Omental fat pad (tissue), 4 donors: ENCODE results near the gene DHX34. TPM values are rescaled to one million over a fixed set of nuclear protein-coding genes. Genes with fewer than 3 reads are reported as not detected.
A peak's percentile ranks its signal among the peaks of the same experiment; 100 is the strongest.
"Not testable (repeated sequence)": the region's sequence is repeated elsewhere in the genome, so short reads cannot be mapped to it uniquely, and the experiment has no call there.

ENCODE experiments used
- ATAC-seq: fragments of 150-250 bp; one replicate; pipeline ENCODE4 v1.9.1; 2016; ENCODE audit warnings: mild to moderate bottlenecking, moderate library complexity; ENCODE audit not compliant: low FRiP score
- DNase-seq: peaks from one replicate; pipeline ENCODE4 v3.0.0-alpha.2; 2019; ENCODE audit warnings: low spot score
- total RNA-seq, 4 donors: library from RNA; depleted of rRNA; stranded (reverse); fragments of >200 nt; gene quantifications; one replicate each; pipeline ENCODE4 v1.1.0, GENCODE V29; 2016
- TF ChIP-seq, protein P1 (sequence below), 3 donors: fragments of 450-650 bp; IDR thresholded peaks; one replicate each; pipeline ENCODE4 v1.5.1; 2016 to 2017; ENCODE audit warnings: antibody characterized with exemption in 3 of 3, mild to moderate bottlenecking in 3 of 3, moderate library complexity in 2 of 3

Gene DHX34
- total RNA-seq, 4 donors from 2014 or later = 9.5 to 22.2 (median 14.7) TPM

DNA sequence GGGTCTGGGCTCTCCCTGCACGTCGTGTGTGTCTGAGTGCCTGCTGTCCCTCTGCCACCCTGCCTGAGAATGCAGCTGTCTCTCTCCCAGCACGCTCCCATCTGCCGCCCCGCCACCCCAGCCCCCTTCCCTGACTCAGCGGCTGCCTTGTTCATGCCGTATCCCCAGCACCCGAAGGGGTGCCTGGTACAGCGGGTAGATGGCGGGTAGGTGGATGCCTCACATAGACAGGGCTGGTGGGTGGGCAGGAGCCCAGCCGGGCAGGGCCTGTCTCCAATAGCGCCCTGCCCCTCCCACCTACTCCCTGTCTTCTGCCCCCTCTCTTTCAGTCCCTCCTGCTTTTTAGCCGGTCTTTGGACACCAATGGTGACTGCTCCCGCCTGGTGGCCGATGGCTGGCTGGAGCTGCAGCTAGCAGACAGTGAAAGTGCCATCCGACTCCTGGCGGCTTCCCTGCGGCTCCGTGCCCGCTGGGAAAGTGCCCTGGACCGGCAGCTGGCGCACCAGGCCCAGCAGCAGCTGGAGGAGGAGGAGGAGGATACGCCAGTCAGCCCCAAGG is 30.3 kb downstream of the DHX34 start:
- TF ChIP-seq, protein P1, sequence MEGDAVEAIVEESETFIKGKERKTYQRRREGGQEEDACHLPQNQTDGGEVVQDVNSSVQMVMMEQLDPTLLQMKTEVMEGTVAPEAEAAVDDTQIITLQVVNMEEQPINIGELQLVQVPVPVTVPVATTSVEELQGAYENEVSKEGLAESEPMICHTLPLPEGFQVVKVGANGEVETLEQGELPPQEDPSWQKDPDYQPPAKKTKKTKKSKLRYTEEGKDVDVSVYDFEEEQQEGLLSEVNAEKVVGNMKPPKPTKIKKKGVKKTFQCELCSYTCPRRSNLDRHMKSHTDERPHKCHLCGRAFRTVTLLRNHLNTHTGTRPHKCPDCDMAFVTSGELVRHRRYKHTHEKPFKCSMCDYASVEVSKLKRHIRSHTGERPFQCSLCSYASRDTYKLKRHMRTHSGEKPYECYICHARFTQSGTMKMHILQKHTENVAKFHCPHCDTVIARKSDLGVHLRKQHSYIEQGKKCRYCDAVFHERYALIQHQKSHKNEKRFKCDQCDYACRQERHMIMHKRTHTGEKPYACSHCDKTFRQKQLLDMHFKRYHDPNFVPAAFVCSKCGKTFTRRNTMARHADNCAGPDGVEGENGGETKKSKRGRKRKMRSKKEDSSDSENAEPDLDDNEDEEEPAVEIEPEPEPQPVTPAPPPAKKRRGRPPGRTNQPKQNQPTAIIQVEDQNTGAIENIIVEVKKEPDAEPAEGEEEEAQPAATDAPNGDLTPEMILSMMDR (IDR thresholded peaks at IDR 0.05) = no peak
- no peak for ATAC-seq
- DNase-seq = no peak

DNA sequence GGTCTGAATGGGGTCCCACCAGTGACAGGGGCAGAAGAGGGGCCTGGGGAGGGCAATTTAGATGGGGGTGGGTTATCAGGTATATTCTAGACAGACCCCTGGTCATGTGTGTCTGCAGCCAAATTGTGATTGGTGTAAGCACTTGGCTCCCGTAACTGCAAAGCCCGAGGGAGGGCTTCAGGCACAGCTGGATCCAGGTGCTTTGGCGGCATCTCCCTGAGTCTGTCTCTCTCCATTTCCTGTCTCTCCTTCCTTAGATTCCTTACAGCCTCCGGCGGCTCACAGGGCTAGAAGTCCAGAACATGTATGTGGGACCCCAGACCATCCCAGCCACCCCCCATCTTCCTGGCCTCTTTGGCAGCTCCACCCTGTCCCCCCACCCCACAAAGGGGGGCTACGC is 31.4 kb downstream of the DHX34 start:
- TF ChIP-seq, protein P1 (IDR thresholded peaks at IDR 0.05) = no peak
- DNase-seq (no peak), ATAC-seq (no peak)

DNA sequence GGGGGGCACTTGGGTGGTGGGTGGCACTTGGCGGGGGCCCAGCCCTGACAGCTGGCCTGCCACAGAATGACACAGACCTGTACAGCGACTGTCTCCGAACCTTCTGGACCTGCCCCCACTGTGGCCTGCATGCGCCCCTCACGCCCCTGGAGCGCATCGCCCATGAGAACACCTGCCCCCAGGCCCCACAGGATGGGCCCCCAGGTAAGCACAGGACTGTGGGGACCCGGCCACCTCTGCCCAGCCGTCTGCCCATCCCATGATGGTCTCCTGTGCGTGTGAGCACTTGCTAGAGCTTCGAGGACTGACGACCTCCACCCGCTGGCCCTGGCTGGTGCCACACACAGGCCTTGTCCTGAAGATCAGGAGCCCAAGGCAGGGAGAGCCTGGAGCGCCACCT is 32.0 kb downstream of the DHX34 start:
- ATAC-seq = no peak
- DNase-seq = no peak
- TF ChIP-seq, protein P1 (IDR thresholded peaks at IDR 0.05) = no peak

DNA sequence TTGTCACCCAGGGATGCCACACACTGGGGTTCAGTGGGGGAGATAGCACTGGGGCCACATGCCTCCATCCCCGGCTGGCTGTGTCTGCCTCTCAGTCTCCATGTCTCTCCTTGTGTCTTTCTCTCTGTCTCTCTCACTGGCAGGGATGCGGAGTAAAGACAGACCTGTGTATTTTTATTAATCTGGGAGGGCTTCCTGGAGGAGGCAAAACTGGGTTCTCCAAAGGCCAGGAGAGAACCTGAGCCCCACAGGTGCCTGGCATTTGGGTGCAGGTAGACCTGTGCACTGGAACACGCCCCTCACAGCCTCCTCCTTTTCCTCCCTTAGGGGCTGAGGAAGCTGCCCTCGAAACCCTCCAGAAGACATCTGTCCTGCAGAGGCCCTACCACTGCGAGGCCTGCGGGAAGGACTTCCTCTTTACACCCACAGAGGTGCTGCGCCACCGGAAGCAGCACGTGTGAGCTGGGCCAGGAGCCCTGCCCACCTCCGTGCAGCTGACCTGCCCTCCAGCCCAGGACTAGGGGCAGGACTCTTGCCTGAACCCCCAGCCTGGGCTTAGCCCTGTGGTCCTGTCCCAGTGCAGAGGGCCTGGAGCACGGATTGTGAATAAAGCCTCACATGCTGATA is 32.7 kb downstream of the DHX34 start:
- DNase-seq = no peak
- TF ChIP-seq, protein P1 (IDR thresholded peaks at IDR 0.05) = no peak
- no peak for ATAC-seq

DNA sequence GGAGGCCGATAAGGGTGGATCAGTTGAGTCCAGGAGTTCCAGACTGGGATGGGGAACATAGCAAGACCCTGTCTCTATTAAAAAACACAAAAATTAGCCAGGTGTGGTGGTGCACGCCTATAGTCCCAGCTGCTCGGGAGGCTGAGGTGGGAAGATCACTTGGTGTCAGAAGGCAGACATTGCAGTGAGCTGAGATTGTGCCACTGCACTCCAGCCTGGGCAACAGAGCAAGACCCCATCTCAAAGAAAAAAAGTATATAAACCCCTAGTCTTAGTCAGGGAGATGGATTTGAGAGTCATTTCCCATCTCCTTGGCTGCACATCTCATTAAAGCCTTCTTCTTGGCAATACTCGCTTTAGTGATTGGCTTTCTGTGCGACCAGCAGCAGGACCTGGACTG is 34.8 kb downstream of the DHX34 start:
- DNase-seq, ATAC-seq: not testable (repeated sequence)

DNA sequence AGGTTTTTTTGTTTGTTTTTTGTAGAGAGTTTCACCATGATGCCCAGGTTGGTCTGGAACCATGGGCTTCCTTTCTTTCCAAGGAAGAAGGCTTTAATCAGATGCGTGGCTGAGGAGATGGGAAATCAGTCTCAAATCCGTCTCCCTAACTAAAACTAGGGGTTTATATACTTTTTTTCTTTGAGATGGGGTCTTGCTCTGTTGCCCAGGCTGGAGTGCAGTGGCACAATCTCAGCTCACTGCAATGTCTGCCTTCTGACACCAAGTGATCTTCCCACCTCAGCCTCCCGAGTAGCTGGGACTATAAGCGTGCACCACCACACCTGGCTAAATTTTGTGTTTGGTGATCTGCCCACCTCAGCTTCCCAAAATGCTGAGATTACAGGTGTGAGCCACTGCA is 35.4 kb downstream of the DHX34 start:
- DNase-seq, ATAC-seq: not testable (repeated sequence)

DNA sequence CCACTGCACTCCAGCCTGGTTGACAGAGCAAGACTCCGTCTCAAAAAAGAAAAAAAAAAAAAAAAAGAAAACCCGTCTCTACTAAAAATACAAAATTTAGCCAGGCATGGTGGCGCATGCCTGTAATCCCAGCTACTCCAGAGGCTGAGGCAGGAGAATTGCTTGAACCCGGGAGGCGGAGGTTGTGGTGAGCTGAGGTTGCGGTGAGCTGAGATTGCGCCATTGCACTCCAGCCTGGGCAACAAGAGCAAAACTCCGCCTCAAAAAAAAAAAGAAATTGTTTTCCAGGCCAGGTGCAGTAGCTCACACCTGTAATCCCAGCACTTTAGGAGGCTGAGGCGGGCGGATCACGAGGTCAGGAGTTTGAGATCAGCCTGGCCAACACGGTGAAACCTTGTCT is 37.5 kb downstream of the DHX34 start:
- DNase-seq, ATAC-seq: not testable (repeated sequence)

DNA sequence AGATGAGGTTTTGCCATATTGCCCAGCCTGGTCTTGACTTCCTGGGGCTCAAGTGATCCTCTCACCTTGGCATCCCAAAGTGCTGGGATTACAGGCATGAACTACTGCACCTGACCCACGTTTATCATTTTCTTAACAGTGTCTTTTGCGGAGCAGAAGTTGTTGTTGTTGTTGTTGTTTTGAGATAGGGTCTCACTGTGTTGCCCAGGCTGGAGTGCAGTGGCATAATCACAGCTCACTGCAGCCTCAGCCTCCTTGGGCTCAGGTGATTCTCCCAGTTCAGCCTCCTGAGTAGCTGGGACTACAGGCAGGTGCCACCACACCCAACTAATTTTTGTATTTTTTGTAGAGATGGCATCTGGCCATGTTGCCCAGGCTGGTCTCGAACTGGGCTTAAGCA is 38.5 kb downstream of the DHX34 start:
- not testable (repeated sequence) for DNase-seq, ATAC-seq

DNA sequence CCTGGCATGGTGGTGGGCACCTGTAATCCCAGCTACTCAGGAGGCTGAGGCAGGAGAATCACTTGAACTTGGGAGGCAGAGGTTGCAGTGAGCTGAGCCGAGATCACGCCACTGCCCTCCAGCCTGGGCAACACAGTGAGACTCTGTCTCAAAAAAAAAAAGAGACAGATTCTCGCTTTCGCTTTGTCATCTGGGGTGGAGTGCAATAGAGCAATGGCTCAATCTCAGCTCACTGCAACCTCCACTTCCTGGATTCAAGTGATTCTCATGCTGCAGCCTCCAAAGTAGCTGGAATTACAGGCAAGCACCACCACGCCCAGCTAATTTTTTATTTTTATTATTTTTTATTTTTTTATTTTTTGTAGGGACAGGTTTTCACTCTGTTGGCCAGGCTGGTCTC is 39.6 kb downstream of the DHX34 start:
- not testable (repeated sequence) for ATAC-seq, DNase-seq

DNA sequence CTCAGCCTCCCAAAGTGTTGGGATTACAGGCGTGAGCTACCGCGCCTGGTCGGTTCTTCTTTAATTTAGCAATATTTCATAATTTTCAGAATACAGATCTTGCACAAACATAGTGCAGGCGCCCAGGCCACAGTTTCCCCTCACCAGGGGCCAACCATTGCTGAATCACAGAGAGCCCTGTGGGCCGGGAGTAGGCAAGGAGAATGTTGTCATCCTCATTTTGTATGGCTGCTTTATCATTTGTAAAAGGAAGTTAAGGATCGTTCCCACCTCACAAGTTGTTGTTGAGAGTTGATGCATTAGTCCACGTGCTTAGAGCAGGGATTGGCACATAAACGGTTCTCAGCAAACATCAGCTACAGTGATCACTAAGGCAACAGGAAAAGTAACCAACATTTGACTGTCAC is 40.0 kb downstream of the DHX34 start:
- ATAC-seq (peak; percentile 37), DNase-seq (no peak)
- TF ChIP-seq, protein P1 (IDR thresholded peaks at IDR 0.05) = no peak
